MG63 (cell line): ENCODE data around the gene LEMD2. TPM values are rescaled to one million over a fixed set of nuclear protein-coding genes. Genes with fewer than 3 reads are reported as not detected.

Experiments
- DNase-seq: peaks from one replicate; pipeline ENCODE4 v3.0.0-alpha.2; 2020
- H3K27me3 ChIP-seq: fragments of 250-450 bp; sonication (Bioruptor Pico); 2 replicates; pipeline ENCODE4 v1.5.1; 2020; ENCODE audit warnings: mild to moderate bottlenecking, moderate library complexity
- H3K36me3 ChIP-seq: fragments of 250-450 bp; sonication (Bioruptor Pico); 2 replicates; pipeline ENCODE4 v1.5.1; 2020; ENCODE audit warnings: mild to moderate bottlenecking, moderate library complexity
- H3K4me3 ChIP-seq: fragments of 250-450 bp; sonication (Bioruptor Pico); 2 replicates; pipeline ENCODE4 v1.5.1; 2020; ENCODE audit warnings: mild to moderate bottlenecking, moderate library complexity
- H3K9me3 ChIP-seq: fragments of 250-450 bp; sonication (Bioruptor Pico); 2 replicates; pipeline ENCODE4 v1.5.1; 2020; ENCODE audit warnings: mild to moderate bottlenecking, moderate library complexity
- total RNA-seq: library from RNA; depleted of rRNA; stranded (reverse); fragments of >200 nt; shearing (Covaris generic); gene quantifications from 2 replicates; pipeline ENCODE4 v1.2.3, GENCODE V29; 2014; ENCODE audit warnings: low replicate concordance

The LEMD2 gene
- total RNA-seq, 1 experiment from 2014 or later: 30.5 TPM

- no peaks in the 10 kb centered on the region for H3K9me3 ChIP-seq
- no peak overlapping the region for H3K4me3 ChIP-seq
- H3K36me3 ChIP-seq: no peaks in the 10 kb centered on the region
- H3K27me3 ChIP-seq: no peaks in the 10 kb centered on the region
- no peak for DNase-seq
These were observed 31.8 kb downstream of the LEMD2 start for GRCh38 chr6:33757113-33757512.

GRCh38 chr6:33756211-33756954 is 32.5 kb downstream of the LEMD2 start:
- DNase-seq: no peak
- Histone ChIP-seq H3K9me3 (no peaks in the 10 kb centered on the region), H3K4me3 (no peak overlapping the region), H3K27me3 (no peaks in the 10 kb centered on the region), H3K36me3 (no peaks in the 10 kb centered on the region)

GRCh38 chr6:33755070-33755869 is 33.7 kb downstream of the LEMD2 start:
- DNase-seq: no peak
- Histone ChIP-seq H3K27me3 (no peaks in the 10 kb centered on the region), H3K9me3 (no peaks in the 10 kb centered on the region), H3K4me3 (no peak overlapping the region), H3K36me3 (no peaks in the 10 kb centered on the region)

GRCh38 chr6:33754222-33754621 is 34.7 kb downstream of the LEMD2 start:
- Histone ChIP-seq H3K36me3 (no peaks in the 10 kb centered on the region), H3K27me3 (no peaks in the 10 kb centered on the region), H3K4me3 (no peak overlapping the region), H3K9me3 (no peaks in the 10 kb centered on the region)
- DNase-seq: no peak

- H3K36me3 ChIP-seq: no peaks in the 10 kb centered on the region
- no peaks in the 10 kb centered on the region for H3K9me3 ChIP-seq
- no peaks in the 10 kb centered on the region for H3K27me3 ChIP-seq
- no peak overlapping the region for H3K4me3 ChIP-seq
- no peak for DNase-seq
These were observed 36.3 kb downstream of the LEMD2 start for GRCh38 chr6:33752646-33753015.

- H3K36me3 ChIP-seq: no peaks in the 10 kb centered on the region
- no peaks in the 10 kb centered on the region for H3K9me3 ChIP-seq
- no peak for DNase-seq
- no peak overlapping the region for H3K4me3 ChIP-seq
- H3K27me3 ChIP-seq: no peaks in the 10 kb centered on the region
These were observed 36.9 kb downstream of the LEMD2 start for GRCh38 chr6:33751771-33752645.

- H3K27me3 ChIP-seq: no peaks in the 10 kb centered on the region
- H3K9me3 ChIP-seq: no peaks in the 10 kb centered on the region
- H3K4me3 ChIP-seq: no peak overlapping the region
- no peaks in the 10 kb centered on the region for H3K36me3 ChIP-seq
- no peak for DNase-seq
These were observed 38.5 kb downstream of the LEMD2 start for GRCh38 chr6:33750244-33750991.

GRCh38 chr6:33749401-33749800 is 39.5 kb downstream of the LEMD2 start:
- no peaks in the 10 kb centered on the region for H3K9me3 ChIP-seq
- no peak overlapping the region for H3K4me3 ChIP-seq
- no peaks in the 10 kb centered on the region for H3K36me3 ChIP-seq
- DNase-seq: no peak
- H3K27me3 ChIP-seq: no peaks in the 10 kb centered on the region

GRCh38 chr6:33748841-33749240 is 40.1 kb downstream of the LEMD2 start:
- H3K36me3 ChIP-seq: no peaks in the 10 kb centered on the region
- H3K27me3 ChIP-seq: no peaks in the 10 kb centered on the region
- no peak overlapping the region for H3K4me3 ChIP-seq
- DNase-seq: no peak
- H3K9me3 ChIP-seq: no peaks in the 10 kb centered on the region

GRCh38 chr6:33747823-33748222 is 41.1 kb downstream of the LEMD2 start:
- no peak overlapping the region for H3K4me3 ChIP-seq
- DNase-seq: no peak
- H3K9me3 ChIP-seq: no peaks in the 10 kb centered on the region
- no peaks in the 10 kb centered on the region for H3K27me3 ChIP-seq
- no peaks in the 10 kb centered on the region for H3K36me3 ChIP-seq

GRCh38 chr6:33746651-33747100 is 42.3 kb downstream of the LEMD2 start, which contains the start of gene IP6K3:
TSS of gene IP6K3 (minus strand) at chr6:33746905. CDS start at chr6:33735476, 11,429 bp downstream.
- Histone ChIP-seq H3K9me3 (no peaks in the 10 kb centered on the region), H3K27me3 (no peaks in the 10 kb centered on the region), H3K4me3 (no peak within 1 kb of the TSS), H3K36me3 (no peaks in the 10 kb centered on the region)
- no peak for DNase-seq

GRCh38 chr6:33746036-33746600 is 42.8 kb downstream of the LEMD2 start:
- H3K4me3 ChIP-seq: no peak overlapping the region
- no peaks in the 10 kb centered on the region for H3K27me3 ChIP-seq
- no peaks in the 10 kb centered on the region for H3K9me3 ChIP-seq
- no peaks in the 10 kb centered on the region for H3K36me3 ChIP-seq
- peak; percentile 11 for DNase-seq

GRCh38 chr6:33745548-33745947 is 43.4 kb downstream of the LEMD2 start:
- H3K27me3 ChIP-seq: no peaks in the 10 kb centered on the region
- no peak overlapping the region for H3K4me3 ChIP-seq
- H3K36me3 ChIP-seq: no peaks in the 10 kb centered on the region
- no peak for DNase-seq
- H3K9me3 ChIP-seq: no peaks in the 10 kb centered on the region

- no peak for DNase-seq
- Histone ChIP-seq H3K4me3 (no peak overlapping the region), H3K9me3 (no peaks in the 10 kb centered on the region), H3K27me3 (no peaks in the 10 kb centered on the region), H3K36me3 (no peaks in the 10 kb centered on the region)
These were observed 43.9 kb downstream of the LEMD2 start for GRCh38 chr6:33744895-33745546.

- H3K27me3 ChIP-seq: no peaks in the 10 kb centered on the region
- no peak overlapping the region for H3K4me3 ChIP-seq
- no peaks in the 10 kb centered on the region for H3K9me3 ChIP-seq
- no peaks in the 10 kb centered on the region for H3K36me3 ChIP-seq
- DNase-seq: peak; percentile 21
These were observed 44.7 kb downstream of the LEMD2 start for GRCh38 chr6:33744001-33744848.
